ENCODE results near the gene ZNRF3.

- TF ChIP-seq CTCF (IDR thresholded peaks at IDR 0.05) (no peak), EZH2 (IDR thresholded peaks at IDR 0.05; ENCODE audit: borderline replicate concordance, insufficient read depth, low read depth, low read length, poor library complexity, severe bottlenecking) (no peak)
Measured at GRCh38 chr22:29083933-29084591, 200.7 kb downstream of the ZNRF3 start.
